B cell (primary cell): ENCODE data around the gene WASF3.

Experiments used
- CTCF ChIP-seq: fragments of 200-600 bp; IDR thresholded peaks from one replicate; pipeline ENCODE4 v1.8.0; 2022; ENCODE audit warnings: antibody characterized with exemption, mild to moderate bottlenecking
- EZH2 ChIP-seq: IDR thresholded peaks from 2 replicates; pipeline ENCODE4 v1.6.1; 2012; ENCODE audit warnings: borderline replicate concordance, low read depth, mild to moderate bottlenecking, moderate library complexity, low read length; ENCODE audit not compliant: insufficient read depth, poor library complexity, severe bottlenecking

DNA sequence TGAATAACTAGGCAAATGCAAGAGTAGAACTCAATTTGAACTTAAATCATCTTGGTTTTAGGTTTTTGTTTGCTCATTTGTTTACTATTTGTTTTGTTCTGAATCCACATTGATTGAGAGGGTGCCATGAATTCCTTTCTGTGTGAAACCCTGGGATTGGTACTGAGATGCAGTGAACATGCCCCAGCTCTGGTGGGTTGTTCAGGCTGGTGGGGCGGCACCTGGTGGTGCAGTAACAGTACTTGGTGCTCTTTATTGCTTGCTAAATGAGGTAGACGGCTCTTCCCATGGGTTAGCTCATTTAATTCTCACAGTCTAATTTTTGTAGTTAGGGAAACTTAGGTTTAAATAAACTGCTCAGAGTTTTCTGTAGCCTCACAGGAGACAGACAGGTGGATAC lies 48.4 kb downstream of the WASF3 start:
- no peak for TF ChIP-seq CTCF
- TF ChIP-seq EZH2 = no peak
